Measurements from ENCODE around the gene AGK.
A peak's percentile ranks its signal among the peaks of the same experiment; 100 is the strongest.
"Not testable (repeated sequence)": the region's sequence is repeated elsewhere in the genome, so short reads cannot be mapped to it uniquely, and the experiment has no call there.

The AGK gene

GRCh38 chr7:141557831-141558531 lies 6.8 kb downstream of the AGK start:
- not testable (repeated sequence) for DNase-seq

- peak; percentile 86 for DNase-seq
Observed at GRCh38 chr7:141558544-141559183, 7.5 kb downstream of the AGK start.

- DNase-seq: no peak
Observed at GRCh38 chr7:141559961-141560360, 8.8 kb downstream of the AGK start.

- DNase-seq: no peak
Observed at GRCh38 chr7:141562036-141562435, 10.8 kb downstream of the AGK start.

GRCh38 chr7:141562543-141562942 lies 11.3 kb downstream of the AGK start:
- no peak for DNase-seq

GRCh38 chr7:141562972-141563371 lies 11.8 kb downstream of the AGK start:
- no peak for DNase-seq

- DNase-seq: no peak
Observed at GRCh38 chr7:141563956-141564623, 12.9 kb downstream of the AGK start.

- DNase-seq: no peak
Observed at GRCh38 chr7:141567432-141567831, 16.2 kb downstream of the AGK start.

GRCh38 chr7:141568227-141568626 lies 17.0 kb downstream of the AGK start:
- no peak for DNase-seq

- DNase-seq: no peak
Observed at GRCh38 chr7:141571059-141571458, 19.8 kb downstream of the AGK start.

- no peak for DNase-seq
Observed at GRCh38 chr7:141572175-141572574, 21.0 kb downstream of the AGK start.

- no peak for DNase-seq
Observed at GRCh38 chr7:141573511-141573910, 22.3 kb downstream of the AGK start.

- DNase-seq: no peak
Observed at GRCh38 chr7:141575164-141575563, 24.0 kb downstream of the AGK start.

- DNase-seq: no peak
Observed at GRCh38 chr7:141575654-141576448, 24.6 kb downstream of the AGK start.

- DNase-seq: no peak
Observed at GRCh38 chr7:141577043-141577839, 26.0 kb downstream of the AGK start.

GRCh38 chr7:141579953-141580352 lies 28.7 kb downstream of the AGK start:
- DNase-seq: not testable (repeated sequence)

GRCh38 chr7:141582063-141582462 lies 30.9 kb downstream of the AGK start:
- DNase-seq: not testable (repeated sequence)

- DNase-seq: no peak
Observed at GRCh38 chr7:141584935-141585334, 33.7 kb downstream of the AGK start.

GRCh38 chr7:141585592-141586510 lies 34.6 kb downstream of the AGK start:
- DNase-seq: no peak

GRCh38 chr7:141586878-141587277 lies 35.7 kb downstream of the AGK start:
- no peak for DNase-seq

- no peak for DNase-seq
Observed at GRCh38 chr7:141587304-141587703, 36.1 kb downstream of the AGK start.
